HCT116 (cell line): Measurements from ENCODE around the gene HS6ST3. TPM values are rescaled to one million over a fixed set of nuclear protein-coding genes. Genes with fewer than 3 reads are reported as not detected.

ENCODE experiments used
- ATAC-seq: fragments of 200-7000 bp; cut with Tn5 transposase; 2 replicates; pipeline ENCODE4 v1.9.1; 2020; ENCODE audit warnings: mild to moderate bottlenecking, moderate library complexity
- BruUV-seq: library from RNA; stranded (reverse); fragments of 400-500 nt; replicated peaks from 2 replicates; lab custom pipeline; 2021; lab: Mats Ljungman, UMichigan
- CTCF ChIA-PET: fragments of 300-600 bp; sonication (Branson Sonifier 250); formaldehyde crosslinking; loops from one replicate; lab custom pipeline; 2021; ENCODE audit warnings: antibody characterized with exemption; lab: Charles Lee
- POLR2A ChIA-PET: fragments of 300-600, 350-600 bp; sonication (Branson Sonifier 250); formaldehyde crosslinking; loops from one replicate; lab custom pipeline; 2021; ENCODE audit warnings: antibody characterized with exemption; lab: Charles Lee
- RAD21 ChIA-PET, 2 experiments: fragments of 300-600 bp; sonication (Branson Sonifier 250); formaldehyde crosslinking; loops; one replicate each; lab custom pipeline; 2023; ENCODE audit warnings: low total read pairs in 2 of 2; ENCODE audit not compliant: uncharacterized antibody in 2 of 2, unreplicated experiment in 2 of 2, low non-redundant PET in 1 of 2; lab: Charles Lee
- DNase-seq: peaks from one replicate; pipeline ENCODE4 v3.0.0-alpha.2; 2010; ENCODE audit warnings: low read depth, low spot score
- H2AFZ ChIP-seq: fragments of 200-600 bp; shearing (Covaris generic), sonication (generic); 2 replicates; pipeline ENCODE4 v1.6.1; 2017; ENCODE audit warnings: low read depth, mixed run types, mixed read lengths, antibody characterized with exemption, low read length; ENCODE audit not compliant: poor library complexity, severe bottlenecking
- H3K27ac ChIP-seq: 2 replicates; pipeline ENCODE4 v1.5.1; 2012; ENCODE audit warnings: low read depth, low read length
- H3K27me3 ChIP-seq: fragments of 200-600 bp; sonication (generic); 2 replicates; pipeline ENCODE4 v1.6.1; 2016; ENCODE audit warnings: mixed run types, low read length, mixed read lengths; ENCODE audit not compliant: insufficient read depth
- H3K36me3 ChIP-seq, 2 experiments: fragments of 200-500 bp in 1 of 2; fragments of 200-600 bp in 1 of 2; sonication (Bioruptor generic) in 1 of 2; sonication (generic) in 1 of 2; 2 replicates each; pipeline versions ENCODE4 v1.5.1 to v1.6.1; 2014 to 2016; ENCODE audit warnings: low read length in 2 of 2, inconsistent platforms in 1 of 2, mixed read lengths in 1 of 2, mixed run types in 1 of 2; ENCODE audit not compliant: insufficient read depth in 2 of 2, control insufficient read depth in 1 of 2
- H3K4me1 ChIP-seq, 2 experiments: fragments of 200-600 bp in 1 of 2; sonication (generic) in 1 of 2; 2 replicates each; pipeline versions ENCODE4 v1.5.1 to v1.6.1; 2012 to 2017; ENCODE audit warnings: low read length in 2 of 2, inconsistent platforms in 1 of 2, mild to moderate bottlenecking in 1 of 2, mixed read lengths in 1 of 2, mixed run types in 1 of 2, moderate library complexity in 1 of 2; ENCODE audit not compliant: insufficient read depth in 2 of 2, control insufficient read depth in 1 of 2
- H3K4me2 ChIP-seq: fragments of 200-600 bp; sonication (generic); 2 replicates; pipeline ENCODE4 v1.6.1; 2017; ENCODE audit warnings: mixed run types, low read length, mixed read lengths
- H3K4me3 ChIP-seq, 2 experiments: fragments of 200-600 bp in 1 of 2; sonication (generic) in 1 of 2; replicated peaks in 1 of 2; 2 replicates each; pipeline ENCODE4 v1.5.1; 2011 to 2016; ENCODE audit warnings: low read length in 2 of 2, control low read depth in 1 of 2, low read depth in 1 of 2, mild to moderate bottlenecking in 1 of 2, mixed read lengths in 1 of 2, mixed run types in 1 of 2
- H3K79me2 ChIP-seq: fragments of 200-600 bp; sonication (generic); 2 replicates; pipeline ENCODE4 v1.6.1; 2017; ENCODE audit warnings: mild to moderate bottlenecking, mixed run types, low read length, moderate library complexity, mixed read lengths; ENCODE audit not compliant: insufficient read depth
- H3K9ac ChIP-seq: fragments of 200-600 bp; sonication (generic); 2 replicates; pipeline ENCODE4 v1.6.1; 2016; ENCODE audit warnings: low read length, mixed read lengths
- H3K9me2 ChIP-seq: fragments of 200-600 bp; sonication (generic), shearing (Covaris generic); 2 replicates; pipeline ENCODE4 v1.6.1; 2017; ENCODE audit warnings: mixed run types, mild to moderate bottlenecking, moderate library complexity; ENCODE audit not compliant: insufficient read depth
- H3K9me3 ChIP-seq, 2 experiments: fragments of 200-500 bp in 1 of 2; fragments of 200-600 bp in 1 of 2; sonication (Bioruptor generic) in 1 of 2; sonication (generic) in 1 of 2; 2 replicates each; pipeline ENCODE4 v1.6.1; 2014 to 2017; ENCODE audit warnings: low read length in 2 of 2, mixed read lengths in 2 of 2, inconsistent platforms in 1 of 2, low read depth in 1 of 2, mild to moderate bottlenecking in 1 of 2, mixed run types in 1 of 2, moderate library complexity in 1 of 2; ENCODE audit not compliant: control insufficient read depth in 1 of 2, insufficient read depth in 1 of 2
- H4K20me1 ChIP-seq: fragments of 200-600 bp; sonication (generic), shearing (Covaris generic); 2 replicates; pipeline ENCODE4 v1.6.1; 2017; ENCODE audit warnings: mixed run types, mild to moderate bottlenecking, moderate library complexity; ENCODE audit not compliant: insufficient read depth
- ATF3 ChIP-seq: IDR thresholded peaks from 2 replicates; pipeline ENCODE4 v1.6.1; 2012
- CEBPB ChIP-seq: IDR thresholded peaks from 2 replicates; pipeline ENCODE4 v1.6.1; 2012; ENCODE audit warnings: low read depth
- CTCF ChIP-seq, 3 experiments: fragments of 200-600 bp in 1 of 3; sonication (generic) in 1 of 3; IDR thresholded peaks in 2 of 3; conservative IDR thresholded peaks in 1 of 3; 2 replicates each; pipeline ENCODE4 v1.5.1; 2012 to 2017; ENCODE audit warnings: low read depth in 2 of 3, low read length in 2 of 3, antibody characterized with exemption in 1 of 3, borderline replicate concordance in 1 of 3, control low read depth in 1 of 3, mild to moderate bottlenecking in 1 of 3, mixed read lengths in 1 of 3, mixed run types in 1 of 3, moderate library complexity in 1 of 3; ENCODE audit not compliant: insufficient read depth in 1 of 3
- ELF1 ChIP-seq: IDR thresholded peaks from 2 replicates; pipeline ENCODE4 v1.6.1; 2012; ENCODE audit warnings: low read depth, borderline replicate concordance
- EZH2 ChIP-seq: fragments of 200-600 bp; sonication (generic); IDR thresholded peaks from 2 replicates; pipeline ENCODE4 v1.6.1; 2017; ENCODE audit warnings: antibody characterized with exemption, mixed run types
- POLR2A ChIP-seq: IDR thresholded peaks from 2 replicates; pipeline ENCODE4 v1.7.0; 2011; ENCODE audit warnings: borderline replicate concordance; ENCODE audit not compliant: insufficient read depth, insufficient read length; ENCODE audit errors: extremely low read depth
- SIN3A ChIP-seq: IDR thresholded peaks from 2 replicates; pipeline ENCODE4 v1.6.1; 2012; ENCODE audit warnings: low read depth
- SRF ChIP-seq: IDR thresholded peaks from 2 replicates; pipeline ENCODE4 v1.6.1; 2012; ENCODE audit warnings: low read depth
- TCF7L2 ChIP-seq: IDR thresholded peaks from 2 replicates; pipeline ENCODE4 v1.7.0; 2011; ENCODE audit warnings: borderline replicate concordance, inconsistent platforms; ENCODE audit not compliant: insufficient read depth, insufficient read length; ENCODE audit errors: extremely low read depth
- ZFX ChIP-seq: fragments of 450-650 bp; IDR thresholded peaks from 2 replicates; pipeline ENCODE4 v1.6.1; 2017
- intact Hi-C: fragments of 100-400 bp; cut with micrococcal nuclease; formaldehyde crosslinking; loops from 2 replicates; pipeline ENCODE4 v1.10.0; 2022
- total RNA-seq: library from RNA; stranded (reverse); gene quantifications from one replicate; pipeline ENCODE4 v1.2.1, GENCODE V29; 2021; ENCODE audit not compliant: unreplicated experiment

Gene HS6ST3
- total RNA-seq, 1 experiment from 2014 or later, result 0.10 TPM

GRCh38 chr13:96274046-96274445, 184.1 kb downstream of the HS6ST3 start:
- no peak overlapping the region for H3K27ac ChIP-seq
- DNase-seq (no peak), ATAC-seq (no peak)
- no peaks in the 10 kb centered on the region for H3K9me2 ChIP-seq
- no peaks in the 10 kb centered on the region for H3K36me3 ChIP-seq
- H2AFZ ChIP-seq, result no peak overlapping the region
- no TSS peak for BruUV-seq
- 0 out of 2 replicates have a peak, but pooled peaks cover under 1% of the 10 kb centered on the region for H3K27me3 ChIP-seq
- TF ChIP-seq SRF (no peak), ELF1 (no peak), SIN3A (no peak), ZFX (no peak), CEBPB (no peak), EZH2 (no peak), TCF7L2 (no peak), CTCF (IDR thresholded peaks at IDR 0.05 in 2 of 3, conservative IDR thresholded peaks at IDR 0.05 in 1 of 3; ENCODE audit: borderline replicate concordance in 1 of 3, insufficient read depth in 1 of 3, low read depth in 2 of 3, low read length in 2 of 3) (no peak), POLR2A (no peak), ATF3 (no peak)
- H3K4me2 ChIP-seq, result no peak overlapping the region
- no peak overlapping the region for H3K4me3 ChIP-seq
- no peaks in the 10 kb centered on the region for H4K20me1 ChIP-seq
- no peaks in the 10 kb centered on the region for H3K79me2 ChIP-seq
- RAD21 ChIA-PET, result no interaction called here
- intact Hi-C loops, result no loop called here
- no peak overlapping the region for H3K9ac ChIP-seq
- H3K9me3 ChIP-seq, result no peaks in the 10 kb centered on the region
- POLR2A ChIA-PET, result no interaction called here
- H3K4me1 ChIP-seq, result no peaks in the 10 kb centered on the region
- CTCF ChIA-PET, result no interaction called here
